SW480 (cell line): Measurements from ENCODE around the gene MICAL2.

Experiments used
- DNase-seq: peaks from one replicate; pipeline ENCODE4 v3.0.0-alpha.2; 2016; ENCODE audit warnings: low spot score

Gene MICAL2

DNA sequence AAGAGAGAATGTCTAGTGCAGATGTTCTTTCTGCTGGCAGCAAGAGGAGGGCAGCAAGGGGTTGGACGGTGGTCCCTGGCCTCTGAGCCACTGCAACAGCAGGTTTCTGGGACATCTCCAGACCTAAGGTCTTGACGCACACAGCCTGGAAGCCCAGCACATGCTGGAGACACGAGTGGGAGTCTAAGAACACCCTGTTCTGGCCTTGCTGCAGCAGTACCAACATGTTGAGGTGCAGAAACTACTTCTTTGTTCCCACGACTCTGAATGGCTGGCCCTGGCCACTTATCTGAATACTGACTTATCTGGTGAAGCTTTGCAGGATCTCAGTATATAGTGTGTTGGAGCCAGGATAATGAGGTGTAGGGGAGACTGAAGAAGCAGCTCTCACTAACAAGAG, 6.8 kb downstream of the MICAL2 start:
- no peak for DNase-seq

GRCh38 chr11:12117611-12118010, 7.2 kb downstream of the MICAL2 start:
- no peak for DNase-seq

DNA sequence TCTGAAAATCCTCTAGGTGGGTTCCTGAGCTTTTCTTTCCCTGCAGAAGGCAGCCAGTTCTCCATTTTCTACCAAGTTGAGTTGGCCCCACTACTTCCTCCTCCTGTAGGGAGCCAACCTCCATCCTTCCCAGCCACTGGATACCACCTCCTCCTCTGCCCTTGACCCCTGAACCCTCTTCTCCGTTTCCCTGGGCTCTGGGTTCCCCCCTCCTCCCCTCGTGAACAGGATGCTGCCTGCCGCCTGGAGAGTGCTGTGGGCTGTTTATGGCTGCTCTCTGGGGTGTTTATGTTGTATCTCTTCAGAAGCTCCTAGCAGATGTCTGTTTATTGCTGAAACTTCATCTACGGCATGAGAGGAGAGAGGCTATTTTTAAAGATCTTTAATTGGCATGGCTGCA, 8.6 kb downstream of the MICAL2 start:
- DNase-seq = peak; percentile 26

- peak; percentile 84 for DNase-seq
These were observed 9.1 kb downstream of the MICAL2 start for GRCh38 chr11:12119502-12119901.

GRCh38 chr11:12120031-12121008, 9.9 kb downstream of the MICAL2 start:
- DNase-seq = peak; percentile 27

DNA sequence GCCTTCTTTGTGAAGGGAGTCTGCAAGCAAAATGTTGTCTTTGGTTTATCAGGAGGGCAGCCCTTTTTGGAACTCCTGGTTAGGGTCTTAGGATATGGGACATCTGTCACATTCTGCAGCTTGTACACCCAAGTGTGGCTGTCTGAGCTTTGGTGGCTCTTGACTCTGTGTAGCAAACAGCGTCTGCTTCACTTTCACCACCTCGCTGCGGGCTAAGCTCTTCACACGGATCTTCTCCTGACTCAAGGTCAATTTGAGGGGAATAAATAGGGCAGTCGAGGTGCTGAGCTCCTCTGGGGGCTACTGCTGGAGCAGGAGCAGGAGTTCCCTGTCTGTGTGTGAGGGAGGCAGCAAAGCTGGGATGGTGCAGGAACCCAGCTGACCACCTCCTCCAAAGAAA, 10.6 kb downstream of the MICAL2 start:
- DNase-seq = no peak

- no peak for DNase-seq
These were observed 11.1 kb downstream of the MICAL2 start for GRCh38 chr11:12121517-12121916.

- no peak for DNase-seq
These were observed 11.7 kb downstream of the MICAL2 start for GRCh38 chr11:12122083-12122482.

GRCh38 chr11:12123273-12123672, 12.9 kb downstream of the MICAL2 start:
- no peak for DNase-seq

- DNase-seq = no peak
These were observed 13.4 kb downstream of the MICAL2 start for GRCh38 chr11:12123799-12124198.

DNA sequence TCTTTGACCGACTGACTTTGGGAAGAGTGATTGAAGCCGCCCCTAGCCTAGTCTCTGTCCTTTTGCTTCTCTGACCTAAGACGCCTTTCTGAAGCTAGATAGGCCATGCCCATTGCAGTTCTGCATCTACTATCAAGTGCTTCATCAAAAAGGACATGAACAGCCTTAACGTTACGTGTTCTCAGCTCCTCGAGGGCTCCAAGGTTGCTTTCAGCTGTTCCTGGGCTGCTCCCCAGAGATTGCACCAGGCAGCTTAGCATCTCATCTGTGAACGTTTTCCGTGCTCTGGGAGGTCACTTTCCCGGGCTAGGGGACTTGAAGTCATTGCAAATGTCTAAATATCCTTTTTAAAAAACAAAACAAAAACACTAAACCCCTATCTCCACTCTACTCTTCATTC, 13.9 kb downstream of the MICAL2 start:
- DNase-seq = no peak

DNA sequence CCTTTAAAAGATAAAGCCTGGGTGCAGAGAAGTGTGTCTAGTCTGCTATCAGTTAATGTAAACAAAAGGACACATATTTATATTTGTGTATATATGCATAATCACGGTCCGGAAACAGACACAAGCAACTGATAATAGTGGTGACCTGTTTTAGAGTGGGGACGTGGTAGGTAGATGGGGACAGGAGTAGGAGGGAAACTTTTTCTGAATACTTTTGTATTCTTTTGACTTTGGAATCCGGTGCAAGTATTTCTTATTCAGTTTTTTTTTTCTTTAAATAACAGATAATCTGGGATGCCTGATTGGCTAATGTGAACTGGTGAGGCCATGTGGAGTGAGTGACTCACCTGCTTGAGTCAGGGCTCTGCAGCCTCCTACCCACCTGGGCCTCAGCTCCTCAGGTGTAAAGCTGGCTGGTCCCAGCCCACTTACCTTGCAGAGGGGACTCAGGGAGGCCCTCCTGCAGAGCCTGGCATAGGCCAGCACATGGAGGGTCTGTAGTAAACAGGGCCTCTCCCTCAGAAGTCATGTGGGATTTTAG, 15.3 kb downstream of the MICAL2 start:
- DNase-seq = peak; percentile 67

DNA sequence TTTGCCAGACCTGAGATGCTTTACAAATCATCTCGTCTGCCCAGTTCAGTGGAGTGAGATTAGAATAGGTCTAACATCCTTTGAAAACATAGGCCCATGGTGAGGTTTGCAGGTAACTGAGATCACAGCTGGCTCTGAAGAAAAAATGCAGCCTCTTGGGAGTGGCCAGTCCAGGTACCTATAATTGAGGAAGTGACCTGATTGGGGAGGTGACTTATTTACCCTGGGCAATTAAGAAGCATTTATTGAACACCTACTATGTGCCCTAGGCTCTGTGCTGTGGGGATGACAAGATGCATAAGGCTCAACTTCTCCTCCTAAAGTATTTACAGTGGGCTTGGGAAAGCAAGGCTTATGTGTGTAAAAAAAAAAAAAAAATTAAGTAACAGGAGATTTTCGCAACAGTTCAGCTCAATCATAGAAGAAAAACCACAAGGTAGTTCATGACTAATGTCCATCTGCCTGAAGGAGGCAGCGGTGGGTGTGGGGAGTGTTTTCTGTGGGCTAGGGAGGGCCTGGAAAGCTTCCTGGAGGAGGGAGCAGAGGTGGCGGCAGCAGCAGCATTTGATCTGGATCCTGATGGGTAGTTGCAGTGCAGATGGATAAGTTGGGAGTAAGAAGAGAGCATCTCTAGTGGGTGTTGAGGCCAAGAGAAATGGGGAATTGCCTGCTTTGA, 16.1 kb downstream of the MICAL2 start:
- DNase-seq = peak; percentile 87

DNA sequence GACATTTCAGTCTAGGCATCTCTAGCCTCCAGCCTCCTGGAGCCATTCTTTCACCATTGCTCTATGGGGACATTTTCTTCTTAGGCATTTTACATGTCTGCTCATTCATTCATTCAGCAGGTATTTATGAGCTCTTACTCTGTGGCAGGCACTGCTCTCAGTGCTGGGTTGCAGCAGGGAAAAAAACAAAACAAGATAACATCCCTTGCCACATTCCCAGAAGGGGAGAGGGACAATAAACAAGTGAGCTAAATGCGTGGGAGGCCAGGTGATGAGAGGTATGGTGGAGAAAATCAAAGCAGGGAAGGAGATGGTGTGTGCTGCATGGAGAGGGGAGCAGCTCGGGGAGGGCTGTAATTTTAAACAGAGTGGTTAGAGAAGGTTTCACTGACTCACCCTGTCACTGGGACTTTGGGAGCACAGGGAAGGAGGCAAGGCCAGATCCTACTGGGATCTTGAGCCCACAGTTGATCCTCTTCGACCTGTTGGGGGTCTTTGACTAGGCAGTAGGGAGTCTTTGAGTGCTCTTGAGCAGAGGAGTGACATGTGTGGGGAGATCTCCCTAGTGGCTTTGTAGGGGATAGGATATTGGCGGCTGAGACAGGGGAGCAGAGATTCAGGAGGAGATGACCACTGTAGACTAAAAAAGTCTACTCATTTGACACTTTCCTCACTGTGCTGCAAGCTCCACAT, 17.0 kb downstream of the MICAL2 start:
- peak; percentile 95 for DNase-seq

DNA sequence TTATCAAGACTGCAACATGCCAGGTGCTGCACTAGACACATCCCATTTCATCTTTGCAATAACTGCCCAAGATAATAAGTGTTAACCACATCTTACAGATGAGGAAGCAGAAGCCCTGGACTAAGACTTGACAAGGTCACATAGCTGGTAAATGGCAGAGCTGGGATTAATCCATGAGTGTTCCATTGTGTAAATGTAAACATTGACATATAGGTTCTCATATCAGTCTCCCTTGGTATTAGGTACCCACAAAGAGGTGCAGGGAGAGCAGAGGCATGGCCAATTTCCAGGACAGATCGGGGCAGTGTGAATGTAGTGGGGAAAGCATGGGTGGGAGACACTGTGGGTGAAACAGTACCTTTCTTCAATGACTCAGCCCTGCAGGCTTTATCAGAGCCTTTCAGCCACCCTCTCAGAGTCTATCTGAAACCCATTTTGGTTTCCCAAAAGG, 17.9 kb downstream of the MICAL2 start:
- DNase-seq = peak; percentile 58

GRCh38 chr11:12129227-12129626, 18.8 kb downstream of the MICAL2 start:
- no peak for DNase-seq

DNA sequence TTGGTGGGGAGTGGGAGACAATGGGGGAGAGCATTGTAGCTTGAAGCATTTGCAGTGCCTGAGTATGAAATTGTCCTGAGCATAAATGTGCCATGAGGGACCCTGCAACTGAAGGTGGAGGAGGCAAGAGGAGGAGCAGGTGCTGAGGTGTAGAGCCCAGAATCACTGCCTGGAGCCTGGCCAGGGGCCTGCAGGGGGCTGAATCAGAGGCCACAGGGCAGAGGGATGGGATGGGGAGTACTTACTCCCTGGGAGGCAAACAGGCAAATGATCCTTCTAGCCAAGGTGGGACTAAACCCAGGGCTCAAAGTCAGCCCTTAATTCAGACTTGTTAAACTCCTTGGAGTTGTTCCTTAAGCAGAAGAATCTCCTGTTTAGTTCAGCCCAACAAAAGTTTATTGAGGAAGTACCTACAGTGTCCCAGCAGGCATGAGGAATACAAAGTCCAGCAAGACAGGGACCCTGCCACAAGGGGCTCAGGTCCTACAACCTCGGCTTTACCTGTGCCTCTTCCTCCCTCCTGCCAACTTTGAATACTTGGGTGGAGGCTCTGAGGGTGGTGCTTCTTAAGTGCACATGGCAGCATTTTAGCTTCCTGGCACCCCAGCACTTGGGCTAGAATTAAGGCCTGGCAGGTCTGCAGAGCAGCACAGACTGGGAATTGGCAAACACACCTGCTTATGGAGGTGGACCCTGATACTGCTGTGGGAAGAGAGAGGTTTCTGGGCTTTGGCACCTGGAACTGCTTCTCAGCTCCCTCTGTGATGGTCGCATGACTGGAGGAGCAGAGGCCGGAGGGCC, 20.0 kb downstream of the MICAL2 start:
- no peak for DNase-seq

GRCh38 chr11:12131943-12132789, 21.8 kb downstream of the MICAL2 start:
- DNase-seq = no peak

GRCh38 chr11:12132790-12133145, 22.4 kb downstream of the MICAL2 start:
- no peak for DNase-seq

DNA sequence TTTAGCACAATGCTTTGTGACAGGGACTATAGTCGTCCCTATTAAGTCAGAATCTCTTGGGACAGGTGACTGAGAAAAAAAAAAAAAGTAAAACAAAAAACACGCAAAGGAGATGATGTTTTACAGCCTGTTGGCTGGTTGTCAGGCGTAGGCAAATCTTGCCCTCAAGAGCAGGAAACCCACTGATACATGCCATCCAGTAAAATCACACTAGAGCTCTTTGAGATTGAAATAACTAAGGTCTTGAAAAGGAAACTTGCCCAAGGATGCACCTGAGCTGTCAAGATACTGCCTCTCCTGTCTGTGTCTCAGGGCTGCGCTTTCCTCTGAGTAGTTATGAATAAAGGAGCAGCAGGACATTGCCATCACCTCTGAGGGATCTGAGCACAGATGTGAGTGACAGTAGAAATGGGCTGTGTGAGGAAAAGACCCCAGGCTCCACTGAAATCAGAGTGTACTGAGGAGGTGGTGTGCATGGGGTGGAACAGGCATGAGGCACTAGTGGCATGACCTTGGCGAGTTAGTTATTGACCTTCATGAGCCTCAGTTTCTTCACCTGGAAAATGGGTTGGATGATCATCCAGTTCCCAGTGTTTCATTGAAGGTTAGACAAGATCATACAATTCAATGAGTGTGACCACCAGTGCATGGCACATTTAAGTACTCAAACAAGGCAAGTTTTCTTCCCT, 23.3 kb downstream of the MICAL2 start:
- no peak for DNase-seq
